Anterior cingulate cortex (tissue), 58 donors: ENCODE results near the gene CYP27B1.
"Not testable (repeated sequence)": the region's sequence is repeated elsewhere in the genome, so short reads cannot be mapped to it uniquely, and the experiment has no call there.

Source experiments
- DNase-seq, 58 donors: peaks; one replicate each; lab custom pipeline; 2025; lab: John Stamatoyannopoulos, UW

CYP27B1 gene

DNA sequence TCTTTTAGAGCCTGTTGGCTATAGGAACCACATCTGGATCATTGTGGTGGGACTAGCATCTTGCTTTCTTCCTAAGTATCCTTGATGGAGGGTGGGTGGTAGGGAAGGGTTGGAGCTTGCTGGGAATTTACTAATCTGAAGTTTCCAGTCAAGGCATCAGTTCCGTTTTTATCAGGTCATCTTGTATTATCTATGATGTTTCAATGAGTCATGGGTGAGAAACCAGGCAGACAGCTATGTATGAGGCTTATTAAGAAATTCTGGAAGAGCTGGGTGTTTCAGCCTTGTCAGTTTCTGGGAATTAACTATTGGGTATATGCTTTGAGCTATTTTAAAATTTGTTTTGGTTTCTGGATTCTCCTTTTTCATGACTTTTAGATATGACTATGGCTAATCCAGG, 27.0 kb upstream of the CYP27B1 start:
- no peak for DNase-seq

GRCh38 chr12:57783861-57784260, 17.0 kb upstream of the CYP27B1 start:
- DNase-seq: no peak

DNA sequence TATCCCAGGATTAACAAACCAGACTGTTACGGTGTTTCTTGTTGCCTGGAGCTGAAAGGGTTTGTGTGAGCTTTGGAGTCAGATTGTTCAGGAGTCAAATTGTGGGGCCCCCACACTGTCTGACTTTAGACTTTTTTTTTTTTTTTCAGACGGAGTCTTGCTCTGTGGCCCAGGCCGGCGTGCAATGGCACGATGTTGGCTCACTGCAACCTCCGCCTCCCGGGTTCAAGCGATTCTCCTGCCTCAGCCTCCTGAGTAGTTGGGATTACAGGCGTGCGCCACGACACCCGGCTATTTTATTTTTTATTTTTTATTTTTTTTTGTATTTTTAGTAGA, 16.6 kb upstream of the CYP27B1 start:
- DNase-seq: no peak

DNA sequence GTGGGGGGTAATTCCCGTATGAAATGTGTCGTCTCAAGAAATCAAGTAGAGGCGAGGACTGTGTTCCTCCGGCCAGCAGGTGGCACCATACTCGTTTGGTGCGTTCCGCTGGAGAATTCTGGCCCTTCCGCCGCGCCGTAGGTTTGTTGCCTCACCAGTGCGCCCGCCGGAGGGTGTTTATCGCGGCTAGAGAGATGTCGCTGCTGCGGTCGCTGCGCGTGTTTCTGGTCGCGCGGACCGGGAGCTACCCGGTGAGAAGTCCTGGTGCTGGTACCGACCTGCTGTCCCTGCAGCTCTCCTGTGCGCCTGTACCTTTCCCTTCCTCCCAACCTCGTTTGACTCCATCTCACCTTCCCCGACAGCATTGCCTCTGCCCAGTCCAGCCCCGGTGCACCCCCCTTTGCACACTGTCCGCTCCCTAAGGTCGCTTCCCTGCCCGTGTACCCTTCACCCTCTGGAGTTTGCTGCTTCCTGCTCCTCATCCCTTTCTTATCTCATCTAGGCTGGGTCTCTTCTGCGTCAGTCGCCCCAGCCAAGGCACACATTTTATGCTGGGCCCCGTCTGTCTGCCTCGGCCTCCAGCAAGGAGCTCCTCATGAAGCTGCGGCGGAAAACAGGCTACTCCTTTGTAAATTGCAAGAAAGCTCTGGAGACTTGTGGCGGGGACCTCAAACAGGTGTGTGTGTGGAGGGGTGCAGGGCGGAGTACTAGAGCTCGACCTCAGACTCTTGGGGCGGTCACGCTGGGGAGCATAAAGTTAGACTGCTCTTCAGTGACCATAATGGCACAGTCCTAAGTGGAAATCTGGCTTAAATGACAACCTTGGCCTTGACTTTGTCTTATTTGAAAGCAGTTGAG, 16.0 kb upstream of the CYP27B1 start, which contains the start of gene TSFM:
TSFM (plus strand) TSS at position 180 of the 858 bp plus-strand sequence; CDS start at position 195, 15 bp downstream.
- peak; percentile 45 to 98 (median 90) for DNase-seq

DNA sequence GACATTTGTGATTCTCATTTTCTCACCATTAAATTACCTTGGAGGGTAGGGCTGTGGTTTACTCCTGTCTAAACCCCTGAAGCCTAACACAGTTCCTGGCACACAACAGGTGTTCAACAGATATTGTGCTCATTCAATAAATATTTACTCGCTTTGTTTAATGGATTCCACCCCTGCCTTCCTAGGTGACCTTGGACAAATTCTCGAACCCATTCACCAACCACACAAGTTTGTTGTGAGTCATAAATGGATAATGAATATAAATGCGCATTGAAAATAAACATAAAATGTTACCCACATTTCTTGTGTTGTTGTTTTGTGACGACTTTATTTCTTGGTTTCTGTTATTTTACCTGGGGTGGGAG, 15.3 kb upstream of the CYP27B1 start:
- no peak for DNase-seq

DNA sequence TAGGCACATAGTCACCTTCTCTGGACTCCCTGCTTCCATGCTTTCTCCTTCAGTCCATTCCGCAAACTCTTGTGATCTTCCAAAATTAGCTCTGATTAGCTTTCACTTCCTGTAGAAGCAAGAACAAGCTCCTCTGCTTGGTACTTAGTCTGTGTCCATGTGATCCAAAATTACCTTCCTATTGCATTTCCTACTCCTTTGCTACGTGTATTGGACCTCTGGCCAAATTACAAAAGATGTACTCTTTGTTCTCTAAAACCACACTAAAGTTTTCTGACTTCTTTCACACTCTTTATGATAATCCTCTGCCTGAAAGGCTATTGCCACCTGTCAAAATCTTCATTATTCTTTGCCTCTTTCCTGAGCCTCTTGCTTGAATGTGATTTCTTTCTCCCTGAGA, 14.9 kb upstream of the CYP27B1 start:
- no peak for DNase-seq

DNA sequence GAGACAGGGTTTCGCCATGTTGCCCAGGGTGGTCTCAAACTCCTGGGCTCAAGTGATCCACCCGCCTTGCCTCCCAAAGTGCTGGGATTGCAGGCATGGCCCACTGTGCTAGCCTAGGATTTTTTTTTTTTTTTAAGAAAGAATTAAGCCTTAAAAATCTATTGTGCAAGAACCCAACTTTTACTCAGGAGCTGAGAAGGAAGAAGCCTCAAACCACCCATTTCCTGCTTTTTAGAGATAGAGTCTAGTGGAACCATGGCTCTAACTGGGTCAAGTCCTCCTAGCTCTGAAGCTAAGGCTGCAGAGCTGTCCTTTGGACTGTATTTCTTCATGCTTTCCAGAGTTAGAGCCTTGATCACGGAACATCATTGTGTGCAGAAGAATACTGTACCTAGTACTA, 14.4 kb upstream of the CYP27B1 start:
- DNase-seq: no peak

DNA sequence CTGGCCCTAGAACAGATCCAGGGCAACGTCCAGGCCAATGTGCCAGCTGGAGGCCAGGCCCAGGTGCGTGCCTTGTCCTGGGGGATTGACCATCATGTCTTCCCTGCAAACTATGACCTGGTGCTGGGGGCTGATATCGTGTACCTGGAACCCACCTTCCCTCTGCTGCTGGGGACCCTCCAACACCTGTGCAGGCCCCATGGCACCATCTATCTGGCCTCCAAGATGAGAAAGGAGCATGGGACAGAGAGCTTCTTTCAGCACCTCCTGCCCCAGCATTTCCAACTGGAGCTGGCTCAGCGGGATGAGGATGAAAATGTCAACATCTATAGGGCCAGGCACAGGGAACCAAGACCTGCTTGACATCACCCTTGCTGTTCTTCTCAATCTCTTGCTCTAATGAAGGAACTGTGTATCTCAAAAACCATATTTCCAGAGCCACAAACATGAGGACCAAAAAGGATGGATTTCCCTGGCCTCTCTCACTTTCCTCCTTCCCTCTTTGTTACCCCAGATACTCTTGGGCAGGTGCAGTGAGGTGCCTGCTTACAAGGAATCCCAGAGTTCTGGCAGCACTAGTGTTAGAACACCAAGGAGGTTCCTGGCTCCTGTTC, 13.5 kb upstream of the CYP27B1 start:
- DNase-seq: no peak

- DNase-seq: no peak
These were observed 12.9 kb upstream of the CYP27B1 start for GRCh38 chr12:57779736-57780135.

DNA sequence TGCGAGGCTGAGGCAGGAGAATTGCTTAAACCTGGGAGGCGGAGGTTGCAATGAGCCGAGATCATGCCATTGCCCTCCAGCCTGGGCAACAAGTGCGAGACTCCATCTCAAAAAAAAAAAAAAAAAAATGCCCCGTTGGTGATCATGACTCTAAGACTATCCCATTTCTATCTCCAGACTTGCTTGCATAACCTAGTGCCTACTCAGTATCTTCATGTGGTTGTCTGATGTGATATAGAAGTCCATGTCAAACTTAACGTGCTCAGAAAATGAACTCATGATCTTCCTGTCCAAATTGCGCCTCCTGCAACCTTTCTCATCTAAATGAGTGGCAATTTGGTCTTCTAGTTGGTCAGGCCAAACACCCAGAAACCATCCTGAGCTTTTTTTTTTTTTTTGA, 11.0 kb upstream of the CYP27B1 start:
- DNase-seq: no peak

DNA sequence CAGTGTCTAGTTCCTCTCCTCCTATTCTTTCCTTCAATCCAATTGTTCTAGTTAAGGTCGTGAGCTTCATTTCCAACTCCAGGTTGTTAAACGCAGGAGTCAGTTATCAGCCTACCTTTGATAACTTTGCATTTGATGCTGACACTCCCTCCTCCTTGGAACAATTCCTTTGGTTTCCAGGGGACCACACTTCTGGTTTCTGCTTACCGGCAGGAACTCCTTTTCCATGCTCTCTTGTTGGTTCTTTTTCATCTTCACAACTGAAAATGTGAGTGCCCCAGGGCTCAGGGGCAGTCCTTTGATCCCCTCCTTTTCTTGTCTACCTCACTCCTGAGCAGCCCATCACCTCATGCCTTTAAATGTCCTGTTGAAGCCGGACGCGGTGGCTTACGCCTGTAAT, 10.5 kb upstream of the CYP27B1 start:
- DNase-seq: no peak

GRCh38 chr12:57776247-57776587, 9.3 kb upstream of the CYP27B1 start:
- no peak for DNase-seq

- DNase-seq: no peak
These were observed 8.8 kb upstream of the CYP27B1 start for GRCh38 chr12:57775563-57776246.

- DNase-seq: no peak
These were observed 8.2 kb upstream of the CYP27B1 start for GRCh38 chr12:57775044-57775443.

- DNase-seq: not testable (repeated sequence)
These were observed 7.8 kb upstream of the CYP27B1 start for GRCh38 chr12:57774634-57775033.

- DNase-seq: peak in 35 of 58 donors; percentile 28 to 69 (median 56)
These were observed 5.8 kb upstream of the CYP27B1 start, which contains the start of gene EEF1AKMT3 for GRCh38 chr12:57772429-57773322. TSS of gene EEF1AKMT3 (plus strand) at chr12:57772614. CDS start at chr12:57772725, 111 bp downstream.

DNA sequence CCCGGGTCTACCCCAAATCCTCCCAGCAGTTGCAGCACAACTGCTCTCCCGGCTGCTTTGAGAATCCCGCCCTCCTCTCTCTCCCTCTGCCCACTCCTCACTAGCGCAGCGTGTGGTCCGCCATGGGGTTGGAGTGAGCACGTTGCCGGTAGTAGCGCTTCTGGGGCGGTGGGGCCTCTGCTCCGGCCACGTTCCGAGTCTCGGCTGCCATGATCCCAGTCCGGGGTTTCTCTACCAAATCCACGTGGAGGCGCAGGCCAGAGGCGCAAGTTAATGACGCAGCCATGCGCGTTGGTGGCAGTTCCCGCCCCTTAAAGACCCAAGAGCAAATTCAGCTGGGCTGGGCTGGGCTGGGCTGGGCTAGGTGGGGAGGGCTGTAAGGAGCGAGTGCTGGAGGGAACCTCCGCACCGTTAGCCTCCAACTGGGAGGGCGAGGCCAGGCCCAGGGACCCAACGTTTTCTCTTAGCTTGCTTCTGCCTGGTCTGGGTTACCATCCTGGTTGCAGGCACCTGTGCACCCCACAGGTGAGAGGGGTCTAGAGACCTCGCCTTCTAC, 5.1 kb upstream of the CYP27B1 start, which contains the start of gene METTL1:
METTL1 (minus strand) TSS at position 233 of the 556 bp plus-strand sequence; CDS start at position 211, 22 bp downstream.
- peak; percentile 58 to 97 (median 92) for DNase-seq

- DNase-seq: peak in 26 of 58 donors; percentile 64 to 90 (median 79)
These were observed 4.5 kb upstream of the CYP27B1 start for GRCh38 chr12:57771236-57771872.

- DNase-seq: no peak
These were observed 3.9 kb upstream of the CYP27B1 start for GRCh38 chr12:57770734-57771133.
